ENCODE measurements around the gene SEC16A. TPM values are rescaled to one million over a fixed set of nuclear protein-coding genes. Genes with fewer than 3 reads are reported as not detected.

Gene SEC16A
- total RNA-seq, 1 experiment from 2014 or later = 85.8 TPM

- H3K4me1 Mint-ChIP-seq (ENCODE audit: insufficient read depth, unreplicated experiment) = no peaks in the 10 kb centered on the region
- no peaks in the 10 kb centered on the region for H3K27me3 Mint-ChIP-seq (ENCODE audit: insufficient read depth, unreplicated experiment)
- ChIA-PET POLR2A (no interaction called here), CTCF (interaction anchor here (0.7 kb wide), 1 partner anchor 363 kb away, joined by 3 read pairs; the partner anchor contains the start of gene LCN8)
- DNase-seq (ENCODE audit: unreplicated experiment) = no peak
- no peak overlapping the region for H3K27ac Mint-ChIP-seq (ENCODE audit: low read depth, unreplicated experiment)
- intact Hi-C loops (cut with micrococcal nuclease) = no loop called here
- BruUV-seq (replicated peaks) = no TSS peak
- no peaks in the 10 kb centered on the region for H3K9me3 Mint-ChIP-seq (ENCODE audit: unreplicated experiment)
- no peak for TF ChIP-seq CTCF (IDR thresholded peaks at IDR 0.05; ENCODE audit: unreplicated experiment)
- H3K4me3 Mint-ChIP-seq (ENCODE audit: unreplicated experiment) = no peak overlapping the region
- H3K36me3 Mint-ChIP-seq (ENCODE audit: insufficient read depth, unreplicated experiment) = peaks cover 63% of the 10 kb centered on the region
These were observed 87.9 kb downstream of the SEC16A start for GRCh38 chr9:136395020-136395340.

- no peak overlapping the region for H3K4me3 Mint-ChIP-seq (ENCODE audit: unreplicated experiment)
- H3K4me1 Mint-ChIP-seq (ENCODE audit: insufficient read depth, unreplicated experiment) = no peaks in the 10 kb centered on the region
- BruUV-seq (replicated peaks) = no TSS peak
- H3K9me3 Mint-ChIP-seq (ENCODE audit: unreplicated experiment) = no peaks in the 10 kb centered on the region
- no peak for TF ChIP-seq CTCF (IDR thresholded peaks at IDR 0.05; ENCODE audit: unreplicated experiment)
- CTCF ChIA-PET = interaction anchor here (0.7 to 0.9 kb wide), 2 partner anchors 231 to 634 kb away, joined by 3 read pairs; partner anchors contain the start of gene ABCA2
- POLR2A ChIA-PET = no interaction called here
- H3K36me3 Mint-ChIP-seq (ENCODE audit: insufficient read depth, unreplicated experiment) = peaks cover 68% of the 10 kb centered on the region
- intact Hi-C loops (cut with micrococcal nuclease) = no loop called here
- H3K27me3 Mint-ChIP-seq (ENCODE audit: insufficient read depth, unreplicated experiment) = no peaks in the 10 kb centered on the region
- no peak for DNase-seq (ENCODE audit: unreplicated experiment)
- H3K27ac Mint-ChIP-seq (ENCODE audit: low read depth, unreplicated experiment) = no peak overlapping the region
These were observed 88.4 kb downstream of the SEC16A start for GRCh38 chr9:136394312-136395019.

- no peak overlapping the region for H3K4me3 Mint-ChIP-seq (ENCODE audit: unreplicated experiment)
- CTCF ChIA-PET = interaction anchor here (0.7 to 1.0 kb wide), 4 partner anchors 39 to 635 kb away, joined by 3 to 4 read pairs (median 3); partner anchors contain the start of gene ABCA2
- no peaks in the 10 kb centered on the region for H3K9me3 Mint-ChIP-seq (ENCODE audit: unreplicated experiment)
- intact Hi-C loops (cut with micrococcal nuclease) = no loop called here
- no peak for TF ChIP-seq CTCF (IDR thresholded peaks at IDR 0.05; ENCODE audit: unreplicated experiment)
- POLR2A ChIA-PET = interaction anchor here (1.1 kb wide), 2 partner anchors 8 to 22 kb away, joined by 3 read pairs; no protein-coding TSS in a partner anchor
- peaks cover 73% of the 10 kb centered on the region for H3K36me3 Mint-ChIP-seq (ENCODE audit: insufficient read depth, unreplicated experiment)
- H3K27ac Mint-ChIP-seq (ENCODE audit: low read depth, unreplicated experiment) = no peak overlapping the region
- DNase-seq (ENCODE audit: unreplicated experiment) = no peak
- no TSS peak for BruUV-seq (replicated peaks)
- no peaks in the 10 kb centered on the region for H3K27me3 Mint-ChIP-seq (ENCODE audit: insufficient read depth, unreplicated experiment)
- no peaks in the 10 kb centered on the region for H3K4me1 Mint-ChIP-seq (ENCODE audit: insufficient read depth, unreplicated experiment)
These were observed 89.3 kb downstream of the SEC16A start for GRCh38 chr9:136393531-136393930.

GRCh38 chr9:136392538-136393449 lies 90.0 kb downstream of the SEC16A start:
- H3K36me3 Mint-ChIP-seq (ENCODE audit: insufficient read depth, unreplicated experiment) = peaks cover 80% of the 10 kb centered on the region
- POLR2A ChIA-PET = interaction anchor here (0.6 to 1.1 kb wide), 3 partner anchors 8 to 174 kb away, joined by 3 read pairs; no protein-coding TSS in a partner anchor
- no peaks in the 10 kb centered on the region for H3K27me3 Mint-ChIP-seq (ENCODE audit: insufficient read depth, unreplicated experiment)
- no peak overlapping the region for H3K4me3 Mint-ChIP-seq (ENCODE audit: unreplicated experiment)
- no peaks in the 10 kb centered on the region for H3K9me3 Mint-ChIP-seq (ENCODE audit: unreplicated experiment)
- DNase-seq (ENCODE audit: unreplicated experiment) = no peak
- no peak overlapping the region for H3K27ac Mint-ChIP-seq (ENCODE audit: low read depth, unreplicated experiment)
- intact Hi-C loops (cut with micrococcal nuclease) = no loop called here
- BruUV-seq (replicated peaks) = no TSS peak
- CTCF ChIA-PET = interaction anchor here (0.6 to 1.0 kb wide), 3 partner anchors 8 to 239 kb away, joined by 3 read pairs; no protein-coding TSS in a partner anchor
- no peak for TF ChIP-seq CTCF (IDR thresholded peaks at IDR 0.05; ENCODE audit: unreplicated experiment)
- no peaks in the 10 kb centered on the region for H3K4me1 Mint-ChIP-seq (ENCODE audit: insufficient read depth, unreplicated experiment)
